Endothelial cell of umbilical vein (primary cell): Measurements from ENCODE around the gene RNF112. TPM values are rescaled to one million over a fixed set of nuclear protein-coding genes. Genes with fewer than 3 reads are reported as not detected.

ENCODE experiments used
- BruUV-seq: library from RNA; stranded (reverse); fragments of 400-500 nt; replicated peaks from 2 replicates; lab custom pipeline; 2021; lab: Mats Ljungman, UMichigan
- CTCF ChIA-PET: fragments of 300-600, 350-600 bp; sonication (Branson Sonifier 250); formaldehyde crosslinking; loops from one replicate; lab custom pipeline; 2021; ENCODE audit warnings: antibody characterized with exemption, inconsistent platforms; lab: Charles Lee
- POLR2A ChIA-PET: fragments of 300-600, 350-600 bp; sonication (Branson Sonifier 250); formaldehyde crosslinking; loops from one replicate; lab custom pipeline; 2021; ENCODE audit warnings: antibody characterized with exemption, inconsistent platforms; lab: Charles Lee
- DNase-seq: peaks from one replicate; pipeline ENCODE4 v3.0.0-alpha.2; 2011; ENCODE audit warnings: low read depth, low spot score
- FAIRE-seq: peaks from 2 replicates; lab custom pipeline; 2011; peaks lifted over from hg19 to GRCh38; lab: Jason Lieb, UNC
- H2AFZ ChIP-seq: 2 replicates; pipeline ENCODE4 v1.6.0; 2012; ENCODE audit warnings: low read depth, low read length, control low read depth, inconsistent platforms
- H3K27ac ChIP-seq: 2 replicates; pipeline ENCODE4 v1.5.1; 2011; ENCODE audit warnings: low read depth, mild to moderate bottlenecking, control low read depth, low read length, moderate library complexity; ENCODE audit not compliant: insufficient read depth
- H3K27me3 ChIP-seq, 2 experiments: 2 replicates each; pipeline versions ENCODE4 v1.6.0 to v1.6.1; 2011; ENCODE audit warnings: low read length in 2 of 2, mixed read lengths in 1 of 2; ENCODE audit not compliant: control insufficient read depth in 2 of 2, insufficient read depth in 2 of 2
- H3K36me3 ChIP-seq, 2 experiments: 2 replicates in 1 of 2; 3 replicates in 1 of 2; pipeline ENCODE4 v1.5.1; 2011; ENCODE audit warnings: low read length in 2 of 2, mild to moderate bottlenecking in 1 of 2, moderate library complexity in 1 of 2; ENCODE audit not compliant: control insufficient read depth in 2 of 2, insufficient read depth in 2 of 2; ENCODE audit errors: extremely low read depth in 1 of 2
- H3K4me1 ChIP-seq: 3 replicates; pipeline ENCODE4 v1.5.1; 2011; ENCODE audit warnings: mild to moderate bottlenecking, low read length; ENCODE audit not compliant: control insufficient read depth, insufficient read depth; ENCODE audit errors: extremely low read depth
- H3K4me2 ChIP-seq: 2 replicates; pipeline ENCODE4 v1.6.1; 2011; ENCODE audit warnings: low read length, control low read depth, mixed read lengths; ENCODE audit not compliant: insufficient read depth
- H3K4me3 ChIP-seq, 3 experiments: fragments of 200-600 bp in 1 of 3; sonication (generic), shearing (Covaris generic) in 1 of 3; replicated peaks in 1 of 3; 2 replicates each; pipeline ENCODE4 v1.5.1; 2011 to 2016; ENCODE audit warnings: control low read depth in 3 of 3, low read length in 3 of 3, mild to moderate bottlenecking in 2 of 3, inconsistent platforms in 1 of 3, low read depth in 1 of 3, moderate library complexity in 1 of 3; ENCODE audit not compliant: insufficient read depth in 1 of 3
- H3K79me2 ChIP-seq: 2 replicates; pipeline ENCODE4 v1.6.0; 2012; ENCODE audit warnings: low read length, inconsistent platforms; ENCODE audit not compliant: control insufficient read depth, insufficient read depth
- H3K9ac ChIP-seq: replicated peaks from 2 replicates; pipeline ENCODE3; 2011; ENCODE audit warnings: low read length, control low read depth; ENCODE audit not compliant: insufficient read depth; ENCODE audit errors: extremely low read depth
- H3K9me1 ChIP-seq: replicated peaks from 3 replicates; pipeline ENCODE4 v1.6.0; 2011; ENCODE audit warnings: mild to moderate bottlenecking, low read length; ENCODE audit not compliant: control insufficient read depth, insufficient read depth; ENCODE audit errors: extremely low read depth
- H3K9me3 ChIP-seq: replicated peaks from 2 replicates; pipeline ENCODE4 v1.5.1; 2012; ENCODE audit warnings: low read length, inconsistent platforms; ENCODE audit not compliant: control insufficient read depth, insufficient read depth
- H4K20me1 ChIP-seq: replicated peaks from 2 replicates; pipeline ENCODE3; 2011; ENCODE audit warnings: mild to moderate bottlenecking, low read length; ENCODE audit not compliant: control insufficient read depth, insufficient read depth; ENCODE audit errors: extremely low read depth
- CTCF ChIP-seq, 2 donors: IDR thresholded peaks; 1 replicate in 1 of 2; 2 replicates in 1 of 2; pipeline ENCODE4 v1.5.1; 2011; ENCODE audit warnings: low read length in 2 of 2, mild to moderate bottlenecking in 2 of 2, moderate library complexity in 2 of 2, control low read depth in 1 of 2, inconsistent platforms in 1 of 2, low read depth in 1 of 2; ENCODE audit not compliant: insufficient read depth in 1 of 2; ENCODE audit errors: extremely low read depth in 1 of 2
- EZH2 ChIP-seq: IDR thresholded peaks from 2 replicates; pipeline ENCODE4 v1.6.1; 2012; ENCODE audit warnings: borderline replicate concordance, low read depth, mild to moderate bottlenecking, moderate library complexity, low read length, inconsistent platforms; ENCODE audit not compliant: severe bottlenecking
- FOS ChIP-seq: IDR thresholded peaks from 2 replicates; pipeline ENCODE4 v1.6.1; 2011; ENCODE audit warnings: mild to moderate bottlenecking, low read length, moderate library complexity, borderline replicate concordance; ENCODE audit not compliant: insufficient read depth
- GATA2 ChIP-seq: IDR thresholded peaks from 2 replicates; pipeline ENCODE4 v1.7.0; 2011; ENCODE audit warnings: low read depth, mild to moderate bottlenecking, moderate library complexity, mixed read lengths, low read length; ENCODE audit not compliant: insufficient read length, insufficient read depth
- JUN ChIP-seq: IDR thresholded peaks from 2 replicates; pipeline ENCODE4 v1.6.1; 2011; ENCODE audit warnings: borderline replicate concordance, low read depth; ENCODE audit not compliant: insufficient read length, insufficient read depth
- MAX ChIP-seq: IDR thresholded peaks from 2 replicates; pipeline ENCODE4 v1.6.1; 2011; ENCODE audit not compliant: insufficient read depth, insufficient read length
- MYC ChIP-seq: IDR thresholded peaks from one replicate; pipeline ENCODE4 v1.6.1; 2011; ENCODE audit warnings: mild to moderate bottlenecking, low read depth, low read length
- POLR2A ChIP-seq: IDR thresholded peaks from 2 replicates; pipeline ENCODE4 v1.6.1; 2012; ENCODE audit warnings: low read depth, mild to moderate bottlenecking, control low read depth, low read length
- POLR2AphosphoS5 ChIP-seq: IDR thresholded peaks from 2 replicates; pipeline ENCODE4 v1.6.1; 2012; ENCODE audit warnings: low read depth, mild to moderate bottlenecking, control low read depth, low read length, moderate library complexity; ENCODE audit not compliant: insufficient read depth
- dilution Hi-C: fragments of 300-500 bp; cut with MboI; formaldehyde crosslinking; loops from one replicate; pipeline ENCODE4 v1.15.0; 2019; ENCODE audit warnings: low sequenced_read_pairs; ENCODE audit not compliant: extremely low pct_ligation_motif_present
- intact Hi-C: fragments of 100-400 bp; cut with micrococcal nuclease; formaldehyde crosslinking; loops from one replicate; pipeline ENCODE4 v1.10.0; 2022
- polyA plus RNA-seq, 4 experiments: library from polyadenylated mRNA; depleted of rRNA in 3 of 4; stranded (reverse) in 3 of 4; unstranded in 1 of 4; fragments of >200 nt; gene quantifications; 2 replicates each; pipeline versions ENCODE4 v1.2.1 to v1.2.3, GENCODE V29; 2011 to 2012; ENCODE audit warnings: missing spikeins in 1 of 4
- total RNA-seq: library from RNA; stranded (reverse); gene quantifications from 2 replicates; pipeline ENCODE4 v1.2.3, GENCODE V29; 2021

The RNF112 gene
- total and polyA plus RNA-seq, 2 donors (not counting 3 experiments of a cell fraction or from before 2014, with no cell fraction given): 0.06 to 0.11 TPM

- no peak overlapping the region for H3K4me3 ChIP-seq
- intact Hi-C loops (loop anchor here (2.0 to 5.0 kb wide), 4 partner anchors 60 to 319 kb away; partner anchors contain the start of gene MAPK7), dilution Hi-C loops (no loop called here)
- FAIRE-seq: peak; percentile 95
- peak; percentile 34 for TF ChIP-seq FOS
- peak; percentile 84 for TF ChIP-seq GATA2
- TF ChIP-seq CTCF (IDR thresholded peaks at IDR 0.05; ENCODE audit: extremely low read depth in 1 of 2, insufficient read depth in 1 of 2, low read depth in 1 of 2, low read length in 2 of 2): no peak
- no peak for TF ChIP-seq EZH2
- peak; percentile 65 for TF ChIP-seq JUN
- TF ChIP-seq MAX: peak; percentile 60
- peak; percentile 82 for TF ChIP-seq POLR2A
- peak; percentile 89 for TF ChIP-seq POLR2AphosphoS5
- no peak for TF ChIP-seq MYC
- peak; percentile 99 for DNase-seq
- H3K9me1 ChIP-seq: no peaks in the 10 kb centered on the region
- H3K36me3 ChIP-seq: no peaks in the 10 kb centered on the region
- H2AFZ ChIP-seq: peak overlapping the region; percentile 75
- POLR2A ChIA-PET: interaction anchor here (0.6 kb wide), 1 partner anchor 332 kb away, joined by 4 read pairs; no protein-coding TSS in a partner anchor
- peak overlapping the region; percentile 91 for H3K27ac ChIP-seq
- peaks cover 25% of the 10 kb centered on the region for H3K4me1 ChIP-seq
- H3K9me3 ChIP-seq: no peaks in the 10 kb centered on the region
- no TSS peak for BruUV-seq
- H4K20me1 ChIP-seq: no peaks in the 10 kb centered on the region
- no peaks in the 10 kb centered on the region for H3K79me2 ChIP-seq
- H3K4me2 ChIP-seq: peak overlapping the region; percentile 51
- peak overlapping the region; percentile 58 for H3K9ac ChIP-seq
- H3K27me3 ChIP-seq: no peaks in the 10 kb centered on the region
- CTCF ChIA-PET: interaction anchor here (1.0 to 3.4 kb wide), 9 partner anchors 8 to 314 kb away, joined by 3 to 111 read pairs (median 9); partner anchors contain the start of genes B9D1 and MAPK7
These were observed 37.6 kb downstream of the RNF112 start for GRCh38 chr17:19448341-19449268.
